ENCODE data around the gene TMCC1.
"Not testable (repeated sequence)": the region's sequence is repeated elsewhere in the genome, so short reads cannot be mapped to it uniquely, and the experiment has no call there.

- not testable (repeated sequence) for TF ChIP-seq CTCF (conservative IDR thresholded peaks at IDR 0.05; ENCODE audit: low read length); EZH2phosphoT487 (IDR thresholded peaks at IDR 0.05; ENCODE audit: borderline replicate concordance)
These were observed 282.6 kb downstream of the TMCC1 start for GRCh38 chr3:129610794-129611445.
